Gastroesophageal sphincter (tissue), 4 donors: ENCODE data around the gene SUN1. TPM values are rescaled to one million over a fixed set of nuclear protein-coding genes. Genes with fewer than 3 reads are reported as not detected.

Source experiments
- ATAC-seq: fragments of 150-250 bp; one replicate; pipeline ENCODE4 v1.9.1; 2016; ENCODE audit warnings: mild to moderate bottlenecking, moderate library complexity
- H3K27ac ChIP-seq, 4 donors: fragments of 200-600 bp; sonication (generic) in 3 of 4; 1 replicate in 3 of 4; 2 replicates in 1 of 4; pipeline ENCODE4 v1.5.1; 2016 to 2019
- H3K27me3 ChIP-seq: fragments of 200-600 bp; sonication (generic); one replicate; pipeline ENCODE4 v1.5.1; 2019
- H3K36me3 ChIP-seq, 2 donors: fragments of 200-600 bp; sonication (generic); one replicate each; pipeline ENCODE4 v1.5.1; 2019; ENCODE audit warnings: control low read depth in 1 of 2
- H3K4me1 ChIP-seq, 3 donors: fragments of 200-600 bp; sonication (generic); 1 replicate in 2 of 3; 2 replicates in 1 of 3; pipeline ENCODE4 v1.5.1; 2016 to 2019; ENCODE audit warnings: control low read depth in 2 of 3
- H3K4me3 ChIP-seq, 2 donors: fragments of 200-600 bp; sonication (generic); one replicate each; pipeline ENCODE4 v1.5.1; 2019; ENCODE audit warnings: mild to moderate bottlenecking in 1 of 2, moderate library complexity in 1 of 2
- H3K9me3 ChIP-seq, 3 donors: fragments of 200-600 bp; sonication (generic); one replicate each; pipeline ENCODE4 v1.5.1; 2017 to 2019; ENCODE audit warnings: control low read depth in 2 of 3
- CTCF ChIP-seq, 4 experiments: fragments of 200-600 bp in 2 of 4; fragments of 450-650 bp in 2 of 4; sonication (generic) in 1 of 4; IDR thresholded peaks; one replicate each; pipeline ENCODE4 v1.5.1; 2017 to 2019; ENCODE audit warnings: antibody characterized with exemption in 4 of 4, mild to moderate bottlenecking in 2 of 4, moderate library complexity in 2 of 4
- EP300 ChIP-seq: sonication (generic); formaldehyde crosslinking; IDR thresholded peaks from one replicate; pipeline ENCODE4 v1.6.1; 2017; ENCODE audit warnings: antibody characterized with exemption, mild to moderate bottlenecking
- POLR2A ChIP-seq, 2 donors: fragments of 450-650 bp; IDR thresholded peaks; one replicate each; pipeline ENCODE4 v1.6.1; 2017; ENCODE audit warnings: antibody characterized with exemption in 2 of 2, mild to moderate bottlenecking in 2 of 2, moderate library complexity in 1 of 2
- POLR2AphosphoS5 ChIP-seq: sonication (generic); formaldehyde crosslinking; IDR thresholded peaks from one replicate; pipeline ENCODE4 v1.6.1; 2017; ENCODE audit warnings: antibody characterized with exemption
- WGBS, 2 donors: methylation state at CpG; one replicate each; pipeline ENCODE4 v1.1.5; 2018; ENCODE audit warnings: low coverage in 1 of 2; 5-methylcytosine and 5-hydroxymethylcytosine counted together
- total RNA-seq, 4 donors: library from RNA; depleted of rRNA; stranded (reverse); fragments of >200 nt; gene quantifications; one replicate each; pipeline ENCODE4 v1.1.0, GENCODE V29; 2016

Gene SUN1
- total RNA-seq, 4 donors from 2014 or later: 151 to 261 (median 231) TPM

DNA sequence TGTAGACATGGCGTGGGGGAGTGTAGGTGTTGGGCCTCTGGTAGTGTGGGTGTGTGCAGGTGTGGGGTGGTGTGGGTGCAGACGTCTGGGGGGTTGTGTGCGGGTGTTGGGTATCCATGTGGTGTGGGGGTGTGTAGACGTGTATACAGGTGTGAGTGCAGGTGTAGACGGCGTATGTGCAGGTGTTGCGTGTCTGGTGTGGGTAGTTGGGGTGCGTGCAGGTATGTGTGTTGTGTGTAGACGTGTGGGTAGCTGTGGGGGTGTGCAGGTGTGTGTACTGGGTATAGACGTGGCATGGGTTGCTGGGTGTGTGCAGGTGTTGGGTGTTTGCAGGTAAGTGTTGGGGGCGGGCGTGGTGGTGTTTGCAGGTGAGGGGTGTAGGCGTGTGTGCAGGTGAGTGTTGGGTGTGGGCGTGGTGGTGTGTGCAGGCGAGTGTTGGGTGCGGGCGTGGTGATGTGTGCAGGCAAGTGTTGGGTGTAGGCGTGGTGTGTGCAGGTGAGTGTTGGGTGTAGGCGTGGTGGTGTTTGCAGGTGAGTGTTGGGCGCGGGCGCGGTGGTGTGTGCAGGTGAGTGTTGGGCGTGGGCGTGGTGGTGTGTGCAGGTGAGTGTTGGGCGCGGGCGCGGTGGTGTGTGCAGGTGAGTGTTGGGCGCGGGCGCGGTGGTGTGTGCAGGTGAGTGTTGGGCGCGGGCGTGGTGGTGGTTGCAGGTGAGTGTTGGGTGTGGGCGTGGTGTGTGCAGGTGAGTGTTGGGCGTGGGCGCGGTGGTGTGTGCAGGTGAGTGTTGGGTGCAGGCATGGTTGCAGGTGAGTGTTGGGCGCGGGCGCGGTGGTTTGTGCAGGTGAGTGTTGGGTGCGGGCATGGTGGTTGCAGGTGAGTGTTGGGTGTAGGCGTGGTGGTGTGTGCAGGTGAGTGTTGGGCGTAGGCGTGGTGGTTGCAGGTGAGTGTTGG, 60.6 kb downstream of the SUN1 start:
- Histone ChIP-seq H3K9me3 (no peaks in the 10 kb centered on the region), H3K4me1 (peaks cover 0 to 8% (median 5%) of the 10 kb centered on the region in 3 donors), H3K27me3 (no peaks in the 10 kb centered on the region), H3K4me3 (no peak overlapping the region), H3K27ac (no peak overlapping the region), H3K36me3 (peaks cover 0 to 92% of the 10 kb centered on the region in 2 donors)
- TF ChIP-seq EP300 (no peak), POLR2A (IDR thresholded peaks at IDR 0.05) (no peak), POLR2AphosphoS5 (no peak), CTCF (IDR thresholded peaks at IDR 0.05) (no peak)
- 89 to 95% methylated on average over 24 to 35 of the region's 48 CpGs for WGBS, 2 donors
- no peak for ATAC-seq

GRCh38 chr7:893686-894085, 61.4 kb downstream of the SUN1 start:
- WGBS, 2 donors: 70 to 80% methylated on average over 1 to 2 of the region's 19 CpGs
- ATAC-seq: no peak
- H3K9me3 ChIP-seq: no peaks in the 10 kb centered on the region
- H3K36me3 ChIP-seq: peaks cover 0 to 92% of the 10 kb centered on the region in 2 donors
- peaks cover 0 to 13% (median 6%) of the 10 kb centered on the region in 3 donors for H3K4me1 ChIP-seq
- no peak overlapping the region for H3K4me3 ChIP-seq
- no peak overlapping the region for H3K27ac ChIP-seq
- TF ChIP-seq EP300 (no peak), POLR2AphosphoS5 (no peak), CTCF (IDR thresholded peaks at IDR 0.05) (no peak), POLR2A (IDR thresholded peaks at IDR 0.05) (no peak)
- H3K27me3 ChIP-seq: no peaks in the 10 kb centered on the region

- ATAC-seq: no peak
- peaks cover 0 to 13% (median 6%) of the 10 kb centered on the region in 3 donors for H3K4me1 ChIP-seq
- WGBS, 2 donors: 84 to 98% methylated on average over 11 to 20 of the region's 40 CpGs
- no peaks in the 10 kb centered on the region for H3K9me3 ChIP-seq
- H3K4me3 ChIP-seq: no peak overlapping the region
- H3K36me3 ChIP-seq: peaks cover 0 to 92% of the 10 kb centered on the region in 2 donors
- no peaks in the 10 kb centered on the region for H3K27me3 ChIP-seq
- H3K27ac ChIP-seq: no peak overlapping the region
- TF ChIP-seq EP300 (no peak), POLR2AphosphoS5 (no peak), POLR2A (IDR thresholded peaks at IDR 0.05) (no peak), CTCF (IDR thresholded peaks at IDR 0.05) (no peak)
Observed at GRCh38 chr7:894164-894867, 62.0 kb downstream of the SUN1 start.

DNA sequence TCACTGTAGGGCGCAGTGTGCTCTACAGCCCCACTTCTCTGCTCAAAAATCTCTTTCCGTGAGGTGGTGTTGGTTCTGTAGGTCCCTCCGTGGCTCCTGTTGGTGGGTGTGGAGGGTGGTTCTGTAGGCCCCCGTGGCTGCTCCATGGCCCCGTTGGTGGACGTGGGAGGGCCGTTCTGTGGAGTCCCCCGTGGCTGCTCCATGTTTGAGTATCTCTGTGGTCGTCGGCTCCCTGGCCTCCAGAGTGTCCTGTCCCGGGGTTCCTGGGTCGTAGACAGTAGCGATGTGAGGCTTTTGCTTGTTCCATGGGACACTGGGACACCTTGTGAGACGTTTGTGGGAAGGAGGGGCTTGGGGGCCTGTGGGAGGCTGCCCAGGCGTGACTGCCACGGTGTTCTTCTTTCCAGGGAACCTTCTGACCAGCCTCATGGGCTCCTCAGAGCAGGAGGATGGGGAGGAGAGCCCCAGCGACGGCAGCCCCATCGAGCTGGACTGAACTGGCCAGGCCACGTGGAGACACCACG, 62.7 kb downstream of the SUN1 start:
- ATAC-seq: no peak
- no peaks in the 10 kb centered on the region for H3K9me3 ChIP-seq
- H3K36me3 ChIP-seq: peaks cover 0 to 97% of the 10 kb centered on the region in 2 donors
- WGBS, 2 donors: 78 to 100% methylated on average over 1 to 3 of the region's 21 CpGs
- TF ChIP-seq EP300 (no peak), POLR2A (IDR thresholded peaks at IDR 0.05) (no peak), POLR2AphosphoS5 (no peak), CTCF (IDR thresholded peaks at IDR 0.05) (no peak)
- H3K27me3 ChIP-seq: no peaks in the 10 kb centered on the region
- peaks cover 0 to 13% (median 6%) of the 10 kb centered on the region in 3 donors for H3K4me1 ChIP-seq
- H3K4me3 ChIP-seq: no peak overlapping the region
- H3K27ac ChIP-seq: no peak overlapping the region
